ENCODE results near the gene LTBP1.
"Not testable (repeated sequence)": the region's sequence is repeated elsewhere in the genome, so short reads cannot be mapped to it uniquely, and the experiment has no call there.

LTBP1 gene

DNA sequence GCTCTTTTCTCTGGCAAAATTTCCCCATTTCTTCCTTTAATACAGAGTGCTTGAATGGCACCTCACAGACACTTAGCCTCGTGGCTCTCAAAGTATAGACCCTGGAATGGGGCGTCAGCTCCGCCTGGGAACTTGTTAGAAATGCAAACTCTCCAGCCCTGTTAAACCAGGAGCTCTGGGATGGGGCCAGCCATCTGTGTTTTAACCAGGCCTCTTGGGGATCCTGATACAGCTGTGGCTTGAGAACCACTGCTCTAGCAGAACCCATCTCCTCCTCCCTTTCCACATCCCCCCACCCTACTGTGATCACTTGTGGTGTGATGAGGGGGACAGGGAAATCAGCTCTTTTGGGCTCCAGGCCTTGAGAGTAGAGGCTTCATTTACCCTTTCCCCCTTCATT, 15.9 kb downstream of the LTBP1 start:
- no peak for DNase-seq

DNA sequence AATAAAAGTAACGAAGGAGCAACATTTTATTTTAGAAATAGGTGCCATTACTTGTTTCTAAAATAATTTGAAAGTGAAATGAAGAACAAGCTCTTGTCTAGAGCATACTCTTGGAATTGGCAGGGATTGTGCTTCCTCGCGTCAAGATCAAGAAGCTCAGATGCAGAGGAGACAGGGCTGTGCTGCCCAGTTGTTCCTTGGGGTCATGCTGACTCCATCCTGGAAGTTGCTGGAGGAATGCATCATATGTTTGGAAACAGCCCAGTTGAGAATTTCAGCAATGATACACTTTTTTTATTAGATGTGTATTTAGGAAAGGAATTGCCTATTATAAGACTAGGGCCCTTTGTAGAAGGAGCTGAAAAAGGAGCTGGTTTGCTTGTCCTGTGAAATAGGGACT, 17.2 kb downstream of the LTBP1 start:
- DNase-seq = no peak

DNA sequence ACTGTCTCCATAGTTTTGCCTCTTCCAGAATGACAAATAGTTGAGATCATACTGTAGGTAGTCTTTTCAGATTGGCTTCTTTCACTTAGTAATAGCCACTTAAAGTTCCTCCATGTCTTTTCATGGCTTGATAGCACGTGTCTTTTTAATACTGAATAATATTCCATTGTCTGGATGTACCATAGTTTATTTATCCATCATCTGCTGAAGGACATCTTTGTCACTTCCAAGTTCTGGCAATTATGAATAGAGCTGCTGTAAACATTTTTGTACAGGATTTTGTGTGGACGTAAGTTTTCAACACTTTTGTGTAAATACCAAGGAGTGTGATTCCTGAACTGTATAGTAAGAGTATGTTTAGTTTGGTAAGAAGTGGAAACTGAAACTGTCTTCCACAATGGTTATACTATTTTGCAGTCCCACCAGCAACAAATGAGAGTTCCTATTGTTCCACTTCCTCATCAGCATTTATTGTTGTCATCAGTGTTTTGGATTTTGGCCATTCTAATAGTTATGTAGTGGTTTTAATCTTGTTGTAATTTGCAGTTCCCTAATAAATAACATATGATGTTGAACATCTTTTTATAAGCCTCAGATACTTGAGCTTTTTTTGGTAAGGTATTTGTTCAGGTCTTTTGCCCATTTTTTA, 18.9 kb downstream of the LTBP1 start:
- DNase-seq = no peak

DNA sequence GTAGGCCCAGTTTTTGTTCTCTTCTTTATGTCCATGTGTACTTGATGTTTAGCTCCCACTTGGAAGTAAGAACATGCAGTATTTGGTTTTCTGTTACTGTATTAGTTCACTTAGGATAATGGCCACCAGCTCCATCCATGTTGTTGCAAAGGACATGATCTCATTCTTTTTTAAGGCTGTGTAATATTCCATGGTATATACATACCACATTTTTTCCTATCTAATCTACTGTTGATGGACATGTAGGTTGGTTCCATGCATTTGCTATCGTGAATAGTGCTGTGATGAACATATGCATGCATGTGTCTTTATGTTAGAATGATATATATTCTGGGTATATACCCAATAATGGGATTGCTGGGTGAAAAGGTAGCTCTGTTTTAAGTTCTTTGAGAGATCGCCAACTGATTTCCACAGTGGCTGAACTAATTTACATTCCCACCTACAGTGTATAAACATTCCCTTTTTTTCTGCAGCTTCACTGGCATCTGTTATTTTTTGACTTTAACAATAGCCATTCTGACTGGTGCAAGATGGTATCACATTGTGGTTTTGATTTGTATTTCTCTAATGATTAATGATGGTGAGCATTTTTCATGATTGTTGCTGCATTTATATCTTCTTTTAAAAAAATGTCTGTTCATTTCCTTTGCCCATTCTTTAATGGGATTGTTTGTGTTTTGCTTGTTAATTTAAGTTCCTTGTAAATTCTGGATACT, 22.9 kb downstream of the LTBP1 start:
- no peak for DNase-seq

DNA sequence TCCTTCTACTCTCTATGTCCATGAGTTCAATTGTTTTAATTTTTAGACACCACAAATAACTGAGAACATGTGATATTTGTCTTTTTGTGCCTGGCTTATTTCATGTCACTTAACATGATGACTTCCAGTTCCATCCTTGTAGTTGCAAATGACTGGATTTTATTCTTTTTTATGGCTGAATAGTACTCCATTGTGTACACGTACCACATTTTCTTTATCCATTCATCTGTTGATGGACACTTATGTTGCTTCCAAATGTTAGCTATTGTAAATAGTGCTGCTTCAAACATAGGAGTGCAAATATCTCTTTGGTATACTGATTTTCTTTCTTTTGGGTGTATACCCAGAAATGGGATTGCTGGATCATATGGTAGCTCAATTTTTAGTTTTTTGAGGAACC, 27.0 kb downstream of the LTBP1 start:
- not testable (repeated sequence) for DNase-seq

DNA sequence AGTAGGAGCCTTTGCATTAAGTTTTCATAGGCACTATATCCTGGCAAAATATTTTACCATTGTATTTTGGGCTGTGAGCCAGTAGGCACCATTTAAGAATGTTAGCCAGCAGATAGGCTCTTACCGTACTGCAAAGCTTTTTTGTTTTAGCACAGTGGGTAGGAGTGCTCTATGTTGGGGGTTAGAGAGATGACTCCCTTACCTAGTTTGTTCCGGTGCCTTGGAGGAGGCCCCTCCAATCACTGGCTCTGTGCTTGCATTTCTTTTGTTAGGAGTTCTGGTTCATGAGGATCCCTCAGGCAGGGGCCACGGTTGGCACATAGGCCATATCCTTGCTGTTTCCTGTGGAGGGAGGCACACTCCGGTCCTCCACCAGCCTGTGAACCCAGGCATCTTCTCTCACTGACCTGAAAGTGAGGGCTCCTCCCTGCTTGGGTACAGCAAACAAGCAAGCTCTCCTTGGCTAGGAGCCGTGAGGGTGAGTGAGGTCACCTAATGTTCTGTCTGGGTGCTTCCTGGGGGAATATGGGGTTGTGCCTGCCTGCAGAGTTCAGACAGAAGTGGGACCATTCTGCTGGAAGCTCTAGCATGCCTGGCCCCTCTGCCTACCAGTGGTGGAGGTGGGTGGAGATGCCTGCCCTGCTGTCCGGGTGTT, 29.8 kb downstream of the LTBP1 start:
- DNase-seq = no peak

DNA sequence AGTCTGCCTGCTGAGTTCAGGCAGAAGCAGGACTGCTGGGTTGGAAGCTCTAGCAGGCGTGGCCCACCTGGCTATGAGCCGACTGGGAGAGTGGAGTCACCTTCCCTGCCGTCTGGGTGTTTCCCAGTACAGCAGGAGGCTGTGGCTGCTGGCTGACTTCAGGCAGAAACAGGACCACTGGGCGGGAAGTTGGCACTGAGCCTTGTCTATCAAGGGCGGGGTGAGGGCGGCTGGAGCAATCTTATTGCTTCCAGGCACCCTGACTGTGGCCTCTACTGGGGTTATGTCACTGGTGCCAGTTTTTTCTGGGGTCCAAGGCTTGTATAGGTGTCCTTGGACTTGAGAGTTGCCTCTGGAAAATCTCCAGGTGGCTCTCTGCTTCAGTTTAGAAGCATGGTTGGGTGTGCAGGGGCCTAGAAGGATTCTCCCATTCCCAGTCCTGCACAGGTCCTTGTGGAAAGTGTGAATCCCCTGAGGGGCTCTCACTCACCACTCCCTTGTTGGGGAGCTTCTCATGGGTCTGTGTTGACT, 30.5 kb downstream of the LTBP1 start:
- no peak for DNase-seq

DNA sequence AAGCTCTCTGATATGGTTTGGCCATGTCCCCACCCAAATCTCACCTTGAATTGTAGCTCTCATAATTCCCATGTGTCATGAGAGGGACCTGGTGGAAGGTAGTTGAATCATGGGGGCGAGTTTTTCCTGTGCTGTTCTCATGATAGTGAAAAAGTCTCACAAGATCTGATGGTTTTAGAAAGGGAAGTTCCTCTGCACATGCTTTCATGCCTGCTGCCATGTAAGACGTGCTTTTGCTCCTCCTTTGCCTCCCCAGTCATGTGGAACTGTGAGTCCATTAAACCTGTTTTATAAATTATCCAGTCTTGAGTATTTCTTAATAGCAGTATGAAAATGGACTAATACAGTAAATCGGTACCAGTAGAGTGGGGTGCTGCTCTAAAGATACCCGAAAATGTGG, 34.9 kb downstream of the LTBP1 start:
- no peak for DNase-seq

DNA sequence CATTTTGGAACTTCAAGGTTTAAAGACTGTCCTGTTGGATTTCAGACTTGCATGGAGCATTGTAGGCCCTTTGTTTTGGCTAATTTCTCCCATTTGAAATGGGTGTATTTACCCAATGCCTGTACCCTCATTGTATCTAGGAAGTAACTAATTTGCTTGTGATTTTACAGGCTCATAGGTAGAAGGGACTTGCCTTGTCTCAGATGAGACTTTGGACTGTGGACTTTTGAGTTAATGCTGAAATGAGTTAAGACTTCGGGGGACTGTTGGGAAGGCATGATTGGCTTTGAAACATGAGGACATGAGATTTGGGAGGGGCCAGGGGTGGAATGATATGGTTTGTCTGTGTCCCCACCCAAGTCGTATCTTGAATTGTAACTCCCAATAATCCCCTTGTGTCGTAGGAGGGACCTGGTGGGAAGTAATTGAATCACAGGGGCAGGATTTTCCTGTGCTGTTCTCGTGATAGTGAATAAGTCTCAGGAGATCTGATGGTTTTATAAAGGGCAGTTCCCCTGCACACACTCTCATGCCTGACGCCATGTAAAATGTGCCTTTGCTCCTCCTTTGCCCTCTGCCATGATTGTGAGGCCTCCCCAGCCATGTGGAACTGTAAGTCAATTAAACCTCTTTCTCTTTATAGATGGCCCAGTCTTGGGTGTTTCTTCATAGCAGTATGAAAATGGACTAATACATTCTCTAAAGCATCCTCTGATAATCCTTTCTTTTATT, 36.6 kb downstream of the LTBP1 start:
- DNase-seq = not testable (repeated sequence)

DNA sequence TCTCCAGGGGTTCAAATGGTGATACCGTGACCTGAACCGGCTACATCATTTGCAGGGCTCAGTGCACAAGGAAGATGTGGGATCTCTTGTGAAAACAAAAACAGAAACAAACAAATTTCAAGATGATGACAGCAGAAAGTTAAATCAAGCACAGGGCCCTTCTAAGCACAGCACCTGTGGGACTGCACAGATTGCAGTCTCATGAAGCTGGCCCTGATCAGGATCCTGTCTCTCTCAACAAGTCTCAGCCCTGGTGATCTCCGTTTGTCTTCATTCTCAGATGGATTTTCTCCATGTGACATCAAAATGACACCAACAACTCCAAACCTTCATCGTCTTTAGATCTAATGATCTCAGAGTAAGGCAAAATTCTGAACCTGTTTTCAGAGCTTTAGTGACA, 39.7 kb downstream of the LTBP1 start:
- no peak for DNase-seq

DNA sequence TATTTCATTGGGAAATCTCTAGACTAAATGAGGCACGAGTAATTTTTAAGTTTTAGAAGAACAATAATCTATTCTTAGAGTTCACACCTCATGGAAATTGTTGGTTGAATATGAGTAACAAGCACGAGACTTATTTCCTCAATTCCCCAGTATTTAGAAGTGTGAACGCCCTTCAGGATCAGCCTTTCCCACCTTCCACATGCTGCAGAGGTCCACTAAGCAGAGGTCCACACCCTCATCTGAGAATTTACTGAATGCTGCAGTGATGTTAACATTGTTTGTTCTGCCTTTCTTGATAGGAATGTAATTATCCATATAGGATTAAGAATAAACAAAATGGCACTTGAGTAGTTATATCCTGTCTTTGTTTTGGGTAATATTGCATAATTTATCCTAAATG, 41.8 kb downstream of the LTBP1 start:
- no peak for DNase-seq

DNA sequence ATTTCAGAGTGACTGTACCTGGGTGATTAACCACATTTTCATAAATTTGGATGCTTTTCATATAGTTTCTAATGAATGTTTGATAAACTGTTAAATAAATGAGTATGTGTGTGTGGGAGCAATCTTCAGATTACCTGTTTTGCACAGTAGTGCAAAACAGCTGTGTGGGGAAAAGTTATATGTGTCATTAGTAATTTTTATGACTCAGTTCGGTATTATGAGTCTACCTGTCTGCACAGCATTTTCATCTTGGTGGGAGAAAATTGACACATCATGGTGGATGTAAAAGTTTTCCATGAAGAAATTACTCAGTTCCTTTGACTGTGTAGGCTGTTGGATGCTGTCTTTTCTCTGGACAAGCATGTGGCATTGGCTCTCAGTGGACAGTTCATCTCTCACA, 43.8 kb downstream of the LTBP1 start:
- no peak for DNase-seq

DNA sequence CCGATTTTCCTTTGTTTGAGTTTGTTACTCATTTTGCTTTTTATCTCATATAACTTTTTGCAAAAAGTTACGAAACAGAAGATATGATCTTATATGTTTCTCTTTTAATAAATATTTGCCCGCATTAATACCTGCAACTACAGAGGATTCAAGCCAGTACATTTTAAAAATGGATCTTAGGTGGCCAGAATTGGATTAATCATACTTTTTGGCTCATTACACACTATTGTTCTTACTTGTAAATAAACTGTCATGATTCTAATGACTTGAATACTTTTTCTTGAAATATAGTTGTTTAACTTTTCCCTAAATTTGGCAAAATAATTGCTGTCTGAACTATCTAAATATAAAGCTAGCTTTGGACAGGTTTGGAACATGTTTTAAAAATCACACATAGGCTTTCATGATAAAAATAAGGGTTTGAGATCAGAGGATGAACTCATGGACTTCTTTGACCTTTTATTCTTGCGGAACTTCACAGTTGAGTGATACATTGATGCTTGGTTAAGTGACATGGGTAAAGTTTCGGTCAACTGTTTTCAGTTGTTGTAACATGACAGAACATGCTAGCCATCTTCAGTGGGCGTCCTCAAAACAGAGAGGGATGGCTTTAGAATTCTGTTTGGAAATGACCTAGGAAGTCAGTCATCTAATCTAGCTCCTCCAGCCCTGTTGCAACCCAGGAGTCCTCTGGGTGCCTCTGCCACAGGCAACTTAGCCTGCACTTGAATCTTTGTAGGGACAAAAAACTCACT, 44.5 kb downstream of the LTBP1 start:
- no peak for DNase-seq

DNA sequence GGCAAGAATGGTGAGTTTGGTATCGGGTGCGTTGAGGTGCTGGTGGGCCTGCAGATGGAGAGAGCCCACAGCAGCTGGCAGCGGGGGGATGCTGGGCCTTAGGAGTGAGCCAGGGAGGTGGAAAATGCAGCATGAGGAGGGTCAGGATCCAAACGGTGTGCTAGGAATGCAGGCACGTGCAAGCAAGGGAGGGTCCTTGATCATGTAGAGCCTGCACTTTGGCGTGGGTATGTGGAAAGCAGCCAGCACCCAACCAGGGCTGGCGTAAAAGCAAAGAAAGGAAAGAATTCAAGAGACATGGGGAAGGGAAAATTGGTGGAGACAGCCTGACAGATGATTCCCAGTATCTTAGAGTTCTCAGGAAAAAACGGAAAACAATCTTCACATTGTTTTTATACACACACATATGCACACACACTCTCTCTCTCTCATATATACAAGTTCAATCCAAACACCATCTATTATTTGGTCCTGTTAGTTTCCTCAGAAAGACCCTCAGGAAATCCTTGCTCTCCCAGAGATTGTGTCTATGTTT, 46.3 kb downstream of the LTBP1 start:
- DNase-seq = no peak

DNA sequence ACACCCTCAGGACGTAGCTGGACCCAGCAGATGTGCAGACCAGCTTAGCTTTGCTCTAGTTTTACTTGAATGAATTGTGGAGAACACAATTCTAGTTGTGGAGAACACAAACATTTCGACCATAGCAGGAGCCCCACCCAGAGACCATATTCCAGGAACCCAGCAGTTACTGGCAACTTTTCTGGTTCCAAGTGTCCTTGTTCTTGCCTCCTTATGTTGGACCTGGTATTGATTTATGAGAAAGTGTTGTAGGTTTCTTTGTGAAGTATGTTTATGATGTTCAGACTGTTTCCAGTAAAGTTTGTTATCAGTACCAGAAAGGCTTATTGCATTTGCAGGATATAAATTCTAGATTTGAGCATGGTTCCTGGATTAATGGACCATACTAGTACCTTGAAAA, 51.0 kb downstream of the LTBP1 start:
- no peak for DNase-seq

DNA sequence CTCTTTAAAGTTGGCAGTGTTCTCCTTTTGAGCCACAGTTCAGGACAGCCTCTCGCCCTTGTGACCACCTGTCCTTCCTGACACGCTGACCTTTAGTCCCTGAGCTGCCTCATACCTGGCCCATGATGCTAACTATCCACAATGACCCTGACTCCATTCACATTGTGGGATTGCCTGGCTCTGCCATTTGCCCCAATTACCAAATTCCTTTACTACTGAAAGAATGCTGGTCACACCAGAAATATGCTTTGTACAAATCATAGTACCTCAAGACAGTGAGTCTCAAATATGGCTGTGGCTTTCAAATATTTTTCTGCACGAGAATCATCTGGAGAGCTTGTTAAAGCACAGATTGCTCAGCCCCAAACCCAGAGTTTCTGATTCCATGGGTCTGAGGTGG, 54.2 kb downstream of the LTBP1 start:
- no peak for DNase-seq

DNA sequence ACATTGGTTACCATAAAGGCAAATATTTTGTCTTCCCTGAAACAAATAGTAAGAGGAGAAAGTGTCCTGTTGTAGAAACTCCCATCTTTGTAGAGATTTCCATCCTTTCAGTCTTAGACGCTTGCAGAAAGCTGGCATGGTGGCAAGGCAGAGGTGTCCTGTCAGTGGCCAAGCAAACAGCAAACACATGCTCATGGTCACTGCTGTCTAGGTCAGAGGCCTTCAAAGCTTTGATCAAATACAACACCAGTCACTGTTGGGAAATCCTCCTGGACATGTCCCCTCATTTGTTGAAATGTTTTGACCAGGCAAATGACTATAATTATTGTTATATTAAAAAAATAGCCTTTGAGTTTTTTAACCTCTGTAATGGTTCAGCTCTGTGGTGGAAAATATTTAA, 55.1 kb downstream of the LTBP1 start:
- no peak for DNase-seq

DNA sequence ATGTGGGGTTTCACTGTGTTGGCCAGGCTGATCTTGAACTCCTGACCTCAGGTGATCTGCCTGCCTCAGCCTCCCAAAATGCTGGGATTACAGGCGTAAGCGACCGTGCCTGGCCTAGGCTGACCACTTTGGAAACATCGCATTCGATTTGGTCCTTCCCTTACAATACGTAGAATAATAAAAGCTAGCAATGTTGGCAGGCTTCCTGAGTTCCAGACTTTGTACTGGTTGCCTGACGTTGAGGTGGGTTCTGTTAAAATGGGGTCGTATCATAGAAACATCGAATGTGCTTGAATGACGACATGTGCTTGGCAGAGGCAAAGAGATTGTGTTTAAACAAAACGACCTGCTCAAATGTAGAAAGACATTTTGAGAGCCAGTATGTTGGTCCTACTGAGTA, 56.1 kb downstream of the LTBP1 start:
- DNase-seq = no peak

DNA sequence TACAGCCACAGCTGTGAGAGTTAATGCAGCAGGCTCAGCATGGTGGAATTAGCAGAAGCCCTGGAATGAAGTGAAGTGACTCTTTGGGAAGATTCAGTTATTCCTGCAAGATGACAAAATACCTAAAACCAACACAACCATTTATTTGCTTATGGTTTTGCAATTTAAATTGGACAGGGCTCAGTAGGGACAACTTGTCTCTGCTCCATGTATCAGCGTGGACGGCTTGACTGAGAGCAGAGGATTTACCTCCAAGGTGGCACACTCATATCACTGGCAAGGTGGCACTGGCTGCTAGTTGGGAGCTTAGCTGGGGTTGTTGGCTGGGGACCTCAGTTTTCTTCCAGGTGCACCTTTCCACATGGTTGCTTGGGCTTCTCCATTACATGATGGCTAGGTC, 58.3 kb downstream of the LTBP1 start:
- DNase-seq = no peak

DNA sequence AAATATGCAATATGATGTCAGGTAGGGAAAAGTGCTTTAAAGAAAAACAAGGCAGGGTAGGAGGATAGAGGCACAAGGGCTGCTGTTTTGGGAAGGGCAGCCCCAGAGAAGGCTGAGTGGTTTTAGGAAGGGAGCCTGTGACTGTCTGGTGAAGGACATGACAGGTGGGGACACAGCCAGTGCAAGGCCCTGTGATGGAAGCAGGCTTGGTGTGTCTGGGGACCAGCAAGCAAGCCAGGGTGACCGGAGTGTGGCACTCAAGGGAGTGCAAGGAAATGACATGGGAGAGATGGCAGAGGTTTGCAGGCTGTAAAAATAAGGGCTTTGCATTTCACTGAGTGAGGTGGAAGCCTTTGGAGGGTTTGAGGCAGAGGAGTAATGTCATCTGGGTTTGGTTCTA, 62.0 kb downstream of the LTBP1 start:
- DNase-seq = no peak

DNA sequence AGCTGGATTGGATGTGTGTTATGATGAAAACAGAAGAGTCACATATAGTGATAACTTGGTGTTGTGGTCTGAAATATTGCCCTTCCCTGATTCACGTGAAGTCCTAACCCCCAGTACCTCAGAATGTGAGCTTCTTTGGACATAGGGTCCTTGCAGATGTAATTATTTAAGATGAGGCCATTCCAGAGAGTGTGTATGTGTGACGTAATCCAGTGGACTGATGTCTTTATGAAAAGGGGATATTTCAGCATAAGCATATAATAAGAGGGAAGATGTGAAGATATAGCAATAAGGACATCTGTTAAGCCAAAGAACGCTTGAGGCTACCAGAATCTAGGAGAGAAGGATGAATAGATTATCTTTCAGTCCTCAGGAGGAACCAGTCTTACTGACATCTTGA, 62.5 kb downstream of the LTBP1 start:
- no peak for DNase-seq

DNA sequence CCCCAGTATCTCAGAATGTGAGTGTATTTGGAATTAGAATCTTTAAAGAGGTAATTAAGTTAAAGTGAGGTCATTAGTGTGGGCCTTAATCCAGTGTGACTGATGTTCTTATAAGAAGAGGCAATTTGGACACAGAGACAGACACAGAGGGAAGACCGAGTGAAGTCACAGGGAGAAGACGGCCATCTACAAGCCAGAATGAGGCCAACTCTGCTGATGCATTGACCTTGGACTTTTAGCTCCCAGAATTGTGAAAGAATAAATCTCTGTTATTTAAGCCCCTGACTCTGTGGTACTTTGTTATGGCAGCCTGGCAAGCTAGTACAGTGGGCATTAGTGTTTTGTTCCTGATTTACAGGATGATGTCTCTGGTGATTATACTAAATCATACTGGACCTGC, 64.6 kb downstream of the LTBP1 start:
- DNase-seq = no peak

DNA sequence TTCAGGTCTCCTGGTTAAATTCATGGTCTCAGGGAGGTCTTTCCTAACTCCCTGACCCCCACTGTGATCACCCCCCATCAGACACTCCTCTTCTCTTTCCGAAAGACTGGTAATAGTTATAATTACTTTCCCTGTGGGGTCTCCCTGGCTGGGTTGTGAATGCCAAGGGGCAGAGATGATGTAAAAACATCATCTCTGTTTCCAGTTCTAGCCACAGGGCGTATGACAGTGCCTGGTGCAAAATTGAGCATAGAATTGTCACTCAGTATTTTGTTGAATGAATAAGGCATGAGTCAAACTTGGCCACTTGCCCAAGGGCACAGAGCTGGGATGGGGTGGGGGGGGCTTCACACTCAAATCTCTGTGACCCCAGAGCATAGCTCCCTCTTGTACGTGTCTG, 65.2 kb downstream of the LTBP1 start:
- no peak for DNase-seq
